GM12891 (cell line): Measurements from ENCODE around the gene DTD2.

Experiments
- PAX5 ChIP-seq: IDR thresholded peaks from 2 replicates; pipeline ENCODE4 v1.6.1; 2011; ENCODE audit warnings: low read length, moderate library complexity, mild to moderate bottlenecking; ENCODE audit not compliant: insufficient read depth, severe bottlenecking
- POLR2A ChIP-seq: IDR thresholded peaks from 2 replicates; pipeline ENCODE4 v1.6.1; 2011; ENCODE audit warnings: low read depth, low read length, control low read depth
- TAF1 ChIP-seq: IDR thresholded peaks from 2 replicates; pipeline ENCODE4 v1.6.1; 2011; ENCODE audit warnings: low read depth, low read length, control low read depth

GRCh38 chr14:31441273-31442111 is 15.8 kb downstream of the DTD2 start:
- TF ChIP-seq TAF1: no peak
- no peak for TF ChIP-seq POLR2A
- TF ChIP-seq PAX5: no peak
